ENCODE data around the gene EFCAB11. TPM values are rescaled to one million over a fixed set of nuclear protein-coding genes. Genes with fewer than 3 reads are reported as not detected.

EFCAB11 gene
- total and polyA plus RNA-seq, 11 donors, result 0.79 to 4.6 (median 3.3) TPM

DNA sequence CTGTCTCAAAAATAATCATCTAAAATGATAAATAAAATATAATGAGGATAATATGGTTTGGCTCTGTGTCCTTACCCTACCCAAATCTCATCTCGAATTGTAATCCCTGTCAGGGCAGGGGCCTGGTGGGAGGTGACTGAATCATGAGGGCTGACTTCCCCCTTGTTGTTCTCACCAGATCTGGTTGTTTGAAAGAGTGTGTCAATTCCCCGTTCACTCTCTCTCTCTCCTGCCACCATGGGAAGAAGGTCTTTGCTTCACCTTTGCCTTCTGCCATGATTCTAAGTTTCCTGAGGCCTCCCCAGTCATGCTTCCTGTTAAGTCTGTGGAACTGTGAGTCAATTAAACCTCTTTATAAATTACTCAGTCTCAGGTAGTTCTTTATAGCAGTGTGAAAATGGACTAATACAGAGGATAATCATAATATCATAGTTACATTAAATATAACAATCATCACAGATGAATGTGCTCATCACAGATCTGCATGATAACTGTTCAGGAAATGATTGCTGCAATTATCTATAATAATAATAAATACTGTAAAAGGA lies 12.6 kb downstream of the EFCAB11 start:
- Histone ChIP-seq H3K4me1 (no peaks in the 10 kb centered on the region), H3K27ac (no peak overlapping the region), H3K36me3 (no peaks in the 10 kb centered on the region), H3K9me3 (no peaks in the 10 kb centered on the region), H3K27me3 (no peaks in the 10 kb centered on the region), H3K4me3 (no peak overlapping the region)
- ATAC-seq (no peak), DNase-seq (no peak)
- TF ChIP-seq, protein P1, sequence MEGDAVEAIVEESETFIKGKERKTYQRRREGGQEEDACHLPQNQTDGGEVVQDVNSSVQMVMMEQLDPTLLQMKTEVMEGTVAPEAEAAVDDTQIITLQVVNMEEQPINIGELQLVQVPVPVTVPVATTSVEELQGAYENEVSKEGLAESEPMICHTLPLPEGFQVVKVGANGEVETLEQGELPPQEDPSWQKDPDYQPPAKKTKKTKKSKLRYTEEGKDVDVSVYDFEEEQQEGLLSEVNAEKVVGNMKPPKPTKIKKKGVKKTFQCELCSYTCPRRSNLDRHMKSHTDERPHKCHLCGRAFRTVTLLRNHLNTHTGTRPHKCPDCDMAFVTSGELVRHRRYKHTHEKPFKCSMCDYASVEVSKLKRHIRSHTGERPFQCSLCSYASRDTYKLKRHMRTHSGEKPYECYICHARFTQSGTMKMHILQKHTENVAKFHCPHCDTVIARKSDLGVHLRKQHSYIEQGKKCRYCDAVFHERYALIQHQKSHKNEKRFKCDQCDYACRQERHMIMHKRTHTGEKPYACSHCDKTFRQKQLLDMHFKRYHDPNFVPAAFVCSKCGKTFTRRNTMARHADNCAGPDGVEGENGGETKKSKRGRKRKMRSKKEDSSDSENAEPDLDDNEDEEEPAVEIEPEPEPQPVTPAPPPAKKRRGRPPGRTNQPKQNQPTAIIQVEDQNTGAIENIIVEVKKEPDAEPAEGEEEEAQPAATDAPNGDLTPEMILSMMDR (IDR thresholded peaks at IDR 0.05), result no peak
- TF ChIP-seq POLR2A (IDR thresholded peaks at IDR 0.05), result no peak
- intact Hi-C loops (cut with DNase I), result no loop called here
- WGBS, 4 donors, result 83 to 89% (median 84%) methylated on average over 2 of the region's 2 CpGs

GRCh38 chr14:89936654-89937185 lies 17.8 kb downstream of the EFCAB11 start:
- intact Hi-C loops (cut with DNase I), result no loop called here
- Histone ChIP-seq H3K27me3 (no peaks in the 10 kb centered on the region), H3K4me1 (no peaks in the 10 kb centered on the region), H3K36me3 (peaks cover 0 to 8% (median 0%) of the 10 kb centered on the region in 9 donors), H3K9me3 (no peaks in the 10 kb centered on the region), H3K4me3 (no peak overlapping the region), H3K27ac (no peak overlapping the region)
- TF ChIP-seq, protein P1 (IDR thresholded peaks at IDR 0.05), result no peak
- no peak for TF ChIP-seq POLR2A (IDR thresholded peaks at IDR 0.05)
- no peak for DNase-seq
- ATAC-seq, result no peak
- 59 to 70% (median 60%) methylated on average over 3 of the region's 3 CpGs for WGBS, 4 donors

DNA sequence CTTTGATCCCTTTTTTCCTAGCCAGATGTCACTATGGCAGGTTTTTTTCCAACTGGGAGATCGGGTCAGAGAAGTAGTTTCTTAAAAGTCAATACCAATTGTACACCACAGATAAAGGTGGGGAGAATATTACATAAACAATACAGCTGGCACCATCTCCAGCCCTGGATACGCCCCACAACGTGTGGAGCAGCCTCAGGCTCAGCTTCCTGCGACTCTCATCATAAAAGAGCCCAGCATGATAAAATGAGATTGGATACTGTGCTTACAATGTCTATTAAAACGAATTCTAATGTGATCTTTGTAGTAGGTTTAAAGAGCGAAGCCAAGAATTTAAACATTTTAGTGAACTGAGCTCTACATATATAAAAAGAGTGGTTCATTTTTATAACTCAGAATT lies 21.5 kb downstream of the EFCAB11 start:
- no peaks in the 10 kb centered on the region for H3K27me3 ChIP-seq
- peaks cover 0 to 22% (median 10%) of the 10 kb centered on the region in 9 donors for H3K36me3 ChIP-seq
- no peaks in the 10 kb centered on the region for H3K4me1 ChIP-seq
- H3K4me3 ChIP-seq, result no peak overlapping the region
- ATAC-seq, result no peak
- WGBS, 4 donors, result 76 to 83% (median 79%) methylated on average over 6 of the region's 6 CpGs
- no peak overlapping the region for H3K27ac ChIP-seq
- intact Hi-C loops (cut with DNase I), result no loop called here
- no peaks in the 10 kb centered on the region for H3K9me3 ChIP-seq
- DNase-seq, result no peak
- TF ChIP-seq, protein P1 (IDR thresholded peaks at IDR 0.05), result no peak
- no peak for TF ChIP-seq POLR2A (IDR thresholded peaks at IDR 0.05)

DNA sequence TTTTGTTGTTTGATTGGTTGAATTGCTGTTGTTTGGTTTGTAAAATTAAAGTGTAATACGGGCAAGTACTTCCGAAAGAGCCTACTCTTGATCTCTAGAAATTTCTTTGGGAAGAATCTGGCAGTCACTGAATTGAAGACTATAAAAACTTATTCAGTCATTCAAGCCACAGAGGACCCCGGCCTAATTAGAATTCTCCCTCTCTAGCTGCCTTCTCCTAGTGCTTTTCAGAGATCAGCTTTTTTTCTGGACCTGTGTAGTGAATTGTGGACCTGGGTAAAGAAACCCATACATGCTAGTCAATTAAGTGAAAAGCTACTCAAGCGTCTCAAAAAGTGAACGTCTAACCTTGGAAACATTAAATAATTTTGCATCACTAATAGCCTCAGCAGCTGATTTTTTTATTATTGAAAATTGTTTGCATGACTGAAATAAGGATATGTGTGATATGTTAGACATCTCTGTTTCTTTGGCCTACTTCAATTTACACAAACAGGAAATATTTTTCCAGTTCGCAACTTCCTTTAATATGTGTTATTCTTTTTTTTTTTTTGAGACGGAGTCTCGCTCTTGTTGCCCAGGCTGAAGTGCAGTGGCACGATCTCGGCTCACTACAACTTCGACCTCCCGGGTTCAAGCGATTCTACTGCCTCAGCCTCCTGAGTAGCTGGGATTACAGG lies 27.2 kb downstream of the EFCAB11 start:
- Histone ChIP-seq H3K27ac (no peak overlapping the region), H3K27me3 (no peaks in the 10 kb centered on the region), H3K9me3 (no peaks in the 10 kb centered on the region), H3K4me1 (no peaks in the 10 kb centered on the region), H3K36me3 (peaks cover 0 to 22% (median 11%) of the 10 kb centered on the region in 9 donors), H3K4me3 (no peak overlapping the region)
- no peak for TF ChIP-seq POLR2A (IDR thresholded peaks at IDR 0.05)
- TF ChIP-seq, protein P1 (IDR thresholded peaks at IDR 0.05), result no peak
- DNase-seq, result no peak
- 82 to 93% (median 86%) methylated on average over 13 of the region's 13 CpGs for WGBS, 4 donors
- ATAC-seq, result no peak
- intact Hi-C loops (cut with DNase I), result no loop called here
